H1 (cell line): Measurements from ENCODE around the gene SOBP. TPM values are rescaled to one million over a fixed set of nuclear protein-coding genes. Genes with fewer than 3 reads are reported as not detected.

Source experiments
- CTCF ChIA-PET: fragments of 300-600 bp; sonication (Branson Sonifier 250); formaldehyde crosslinking; loops from one replicate; lab custom pipeline; 2021; ENCODE audit not compliant: partially characterized antibody; lab: Charles Lee
- POLR2A ChIA-PET: fragments of 300-600 bp; sonication (Branson Sonifier 250); formaldehyde crosslinking; loops from one replicate; lab custom pipeline; 2021; ENCODE audit warnings: inconsistent platforms; ENCODE audit not compliant: partially characterized antibody; lab: Charles Lee
- DNase-seq, 2 experiments: peaks; one replicate each; pipeline versions ENCODE4 v3.0.0 to v3.0.0-alpha.2; 2010 to 2022; ENCODE audit warnings: low spot score in 2 of 2, low read depth in 1 of 2, mixed read lengths in 1 of 2
- FAIRE-seq: peaks from 2 replicates; lab custom pipeline; 2011; peaks lifted over from hg19 to GRCh38; lab: Jason Lieb, UNC
- H2AFZ ChIP-seq: 2 replicates; pipeline ENCODE4 v1.8.1; 2012; ENCODE audit warnings: low read length, inconsistent platforms
- H2AK5ac ChIP-seq: 2 replicates; pipeline ENCODE4 v1.6.1; 2013; ENCODE audit warnings: low read depth, low read length
- H2BK120ac ChIP-seq: replicated peaks from 2 replicates; pipeline ENCODE3; 2013; ENCODE audit warnings: low read depth, low read length, inconsistent platforms
- H2BK12ac ChIP-seq: 2 replicates; pipeline ENCODE4 v1.6.1; 2013; ENCODE audit warnings: low read depth, low read length
- H2BK15ac ChIP-seq: 2 replicates; pipeline ENCODE4 v1.6.1; 2013; ENCODE audit warnings: low read length
- H2BK20ac ChIP-seq: 2 replicates; pipeline ENCODE4 v1.6.1; 2013; ENCODE audit warnings: low read length
- H2BK5ac ChIP-seq: 2 replicates; pipeline ENCODE4 v1.6.1; 2013; ENCODE audit warnings: low read depth, low read length
- H3K14ac ChIP-seq: 2 replicates; pipeline ENCODE4 v1.6.1; 2013; ENCODE audit warnings: inconsistent platforms; ENCODE audit not compliant: insufficient read length
- H3K18ac ChIP-seq: 2 replicates; pipeline ENCODE4 v1.6.1; 2013; ENCODE audit warnings: low read length; ENCODE audit errors: extremely low read depth
- H3K23ac ChIP-seq: 2 replicates; pipeline ENCODE4 v1.6.1; 2013; ENCODE audit warnings: inconsistent platforms; ENCODE audit not compliant: insufficient read length
- H3K23me2 ChIP-seq: 2 replicates; pipeline ENCODE4 v1.6.1; 2013; ENCODE audit warnings: low read depth, low read length
- H3K27ac ChIP-seq: 2 replicates; pipeline ENCODE4 v1.6.1; 2011; ENCODE audit warnings: low read depth, low read length, inconsistent platforms
- H3K27me3 ChIP-seq, 4 experiments: replicated peaks in 1 of 4; 1 replicate in 1 of 4; 2 replicates in 3 of 4; pipeline versions ENCODE4 v1.6.1 to v1.8.1; 2011 to 2013; ENCODE audit warnings: low read length in 3 of 4, mild to moderate bottlenecking in 3 of 4, inconsistent platforms in 2 of 4, mixed read lengths in 2 of 4, moderate library complexity in 1 of 4; ENCODE audit not compliant: control insufficient read depth in 3 of 4, insufficient read depth in 3 of 4; ENCODE audit errors: extremely low read depth in 1 of 4
- H3K36me3 ChIP-seq, 4 experiments: 2 replicates each; pipeline versions ENCODE4 v1.6.1 to v1.8.1; 2011 to 2013; ENCODE audit warnings: mild to moderate bottlenecking in 4 of 4, low read length in 3 of 4, moderate library complexity in 2 of 4, control low read depth in 1 of 4, inconsistent platforms in 1 of 4; ENCODE audit not compliant: insufficient read depth in 4 of 4, control insufficient read depth in 2 of 4
- H3K4ac ChIP-seq: replicated peaks from 2 replicates; pipeline ENCODE3; 2013; ENCODE audit warnings: low read length, low read depth, mixed read lengths, inconsistent platforms; ENCODE audit not compliant: insufficient read length
- H3K4me1 ChIP-seq, 4 experiments: replicated peaks in 1 of 4; 1 replicate in 1 of 4; 2 replicates in 3 of 4; pipeline versions ENCODE4 v1.6.1 to v1.8.1; 2011 to 2013; ENCODE audit warnings: low read length in 3 of 4, inconsistent platforms in 2 of 4, mixed read lengths in 1 of 4; ENCODE audit not compliant: insufficient read depth in 4 of 4, control insufficient read depth in 3 of 4
- H3K4me2 ChIP-seq, 2 experiments: 2 replicates each; pipeline versions ENCODE4 v1.6.1 to v1.8.1; 2011 to 2013; ENCODE audit warnings: low read depth in 2 of 2, low read length in 2 of 2, control low read depth in 1 of 2, inconsistent platforms in 1 of 2, mild to moderate bottlenecking in 1 of 2; ENCODE audit not compliant: insufficient read depth in 1 of 2
- H3K4me3 ChIP-seq, 4 experiments: fragments of 200-600, 300-600 bp in 1 of 4; sonication (generic), shearing (Covaris generic), sonication (Bioruptor Twin) in 1 of 4; 2 replicates each; pipeline versions ENCODE4 v1.5.1 to v1.8.1; 2011 to 2016; ENCODE audit warnings: low read length in 4 of 4, low read depth in 3 of 4, control low read depth in 2 of 4, inconsistent platforms in 2 of 4, mild to moderate bottlenecking in 2 of 4, mixed read lengths in 1 of 4, moderate library complexity in 1 of 4; ENCODE audit not compliant: insufficient read depth in 2 of 4; ENCODE audit errors: extremely low read depth in 1 of 4
- H3K56ac ChIP-seq: replicated peaks from 2 replicates; pipeline ENCODE3; 2013; ENCODE audit warnings: low read depth, mild to moderate bottlenecking, mixed read lengths, low read length, inconsistent platforms; ENCODE audit not compliant: insufficient read length
- H3K79me1 ChIP-seq: 2 replicates; pipeline ENCODE4 v1.6.1; 2013; ENCODE audit warnings: low read depth, low read length, control low read depth
- H3K79me2 ChIP-seq, 2 experiments: 2 replicates each; pipeline versions ENCODE4 v1.6.1 to v1.8.1; 2012 to 2013; ENCODE audit warnings: low read length in 2 of 2, mild to moderate bottlenecking in 2 of 2, inconsistent platforms in 1 of 2; ENCODE audit not compliant: insufficient read depth in 2 of 2, control insufficient read depth in 1 of 2
- H3K9ac ChIP-seq, 4 experiments: replicated peaks in 1 of 4; 1 replicate in 1 of 4; 2 replicates in 3 of 4; pipeline versions ENCODE4 v1.6.1 to v1.8.1; 2011 to 2013; ENCODE audit warnings: low read depth in 3 of 4, low read length in 3 of 4, control low read depth in 2 of 4, mild to moderate bottlenecking in 2 of 4, moderate library complexity in 2 of 4, inconsistent platforms in 1 of 4; ENCODE audit errors: extremely low read depth in 1 of 4
- H3K9me3 ChIP-seq, 2 experiments: 2 replicates each; pipeline versions ENCODE4 v1.6.1 to v1.8.1; 2012 to 2013; ENCODE audit warnings: mild to moderate bottlenecking in 2 of 2, moderate library complexity in 2 of 2, control low read depth in 1 of 2, inconsistent platforms in 1 of 2, low read depth in 1 of 2, low read length in 1 of 2, mixed read lengths in 1 of 2; ENCODE audit not compliant: insufficient read depth in 2 of 2
- H4K20me1 ChIP-seq, 2 experiments: replicated peaks in 1 of 2; 2 replicates each; pipeline versions ENCODE3 to v1.8.1; 2011 to 2013; ENCODE audit warnings: inconsistent platforms in 2 of 2, low read length in 2 of 2, mild to moderate bottlenecking in 1 of 2; ENCODE audit not compliant: insufficient read depth in 2 of 2, control insufficient read depth in 1 of 2
- H4K5ac ChIP-seq: 2 replicates; pipeline ENCODE4 v1.6.1; 2013; ENCODE audit warnings: low read length, low read depth, mixed read lengths, inconsistent platforms; ENCODE audit not compliant: insufficient read length
- H4K8ac ChIP-seq: 2 replicates; pipeline ENCODE4 v1.8.0; 2013; ENCODE audit warnings: mild to moderate bottlenecking, moderate library complexity, low read length, inconsistent platforms; ENCODE audit not compliant: insufficient read depth; ENCODE audit errors: extremely low read depth
- H4K91ac ChIP-seq: replicated peaks from 2 replicates; pipeline ENCODE3; 2013; ENCODE audit warnings: low read length, mixed read lengths, inconsistent platforms; ENCODE audit not compliant: insufficient read length
- KDM5A ChIP-seq: fragments of 200-600 bp; IDR thresholded peaks from 2 replicates; pipeline ENCODE4 v1.7.1; 2012; ENCODE audit warnings: mild to moderate bottlenecking, low read length, inconsistent platforms, mixed read lengths
- POLR2AphosphoS5 ChIP-seq: IDR thresholded peaks from 2 replicates; pipeline ENCODE4 v1.6.1; 2011; ENCODE audit warnings: low read depth, low read length
- ZNF274 ChIP-seq: IDR thresholded peaks from 2 replicates; pipeline ENCODE4 v1.7.0; 2012; ENCODE audit warnings: low read length, borderline replicate concordance; ENCODE audit errors: extremely low read depth
- WGBS, 2 experiments: shearing (Covaris generic) in 1 of 2; methylation state at CpG; one replicate each; pipeline versions ENCODE4 v1.1.6 to v1.1.7; 2013 to 2015; ENCODE audit warnings: low lambda C conversion rate in 2 of 2, mixed read lengths in 2 of 2, inconsistent platforms in 1 of 2, low coverage in 1 of 2, missing lambda C conversion rate in 1 of 2; ENCODE audit not compliant: insufficient replicate concordance in 2 of 2, insufficient coverage in 1 of 2, insufficient read length in 1 of 2; ENCODE audit errors: extremely low coverage in 1 of 2, missing lambda C conversion rate in 1 of 2; 5-methylcytosine and 5-hydroxymethylcytosine counted together
- polyA plus RNA-seq, 7 experiments: library from polyadenylated mRNA; depleted of rRNA in 3 of 7; stranded (reverse) in 5 of 7; unstranded in 2 of 7; fragments of >200 nt in 5 of 7; fragments of 200-250 nt in 2 of 7; gene quantifications; 1 replicate in 5 of 7; 2 replicates in 1 of 7; 4 replicates in 1 of 7; pipeline versions ENCODE4 v1.2.1 to v1.2.3, GENCODE V29; 2011 to 2013; ENCODE audit warnings: missing spikeins in 2 of 7, mixed read lengths in 2 of 7
- total RNA-seq: library from RNA; stranded (reverse); fragmentation: NEBNext Ultra II Directional; extraction: Animal tissue kit (Norgen Biotek cat#: 25700); gene quantifications from 2 replicates; pipeline ENCODE4 v1.2.1, GENCODE V29; 2021
- TF ChIP-seq, protein P1 (sequence below), 3 experiments: IDR thresholded peaks; 1 replicate in 2 of 3; 2 replicates in 1 of 3; pipeline versions ENCODE4 v1.5.1 to v1.6.1; 2011; ENCODE audit warnings: low read length in 3 of 3, mild to moderate bottlenecking in 3 of 3, inconsistent platforms in 2 of 3, low read depth in 1 of 3, moderate library complexity in 1 of 3; ENCODE audit not compliant: insufficient read depth in 1 of 3; ENCODE audit errors: control extremely low read depth in 1 of 3

Gene SOBP
- total and polyA plus RNA-seq, 2 of the 8 experiments (the other 6 are each of a cell fraction or from before 2014, with no cell fraction given), result 0.45 to 6.2 TPM

DNA sequence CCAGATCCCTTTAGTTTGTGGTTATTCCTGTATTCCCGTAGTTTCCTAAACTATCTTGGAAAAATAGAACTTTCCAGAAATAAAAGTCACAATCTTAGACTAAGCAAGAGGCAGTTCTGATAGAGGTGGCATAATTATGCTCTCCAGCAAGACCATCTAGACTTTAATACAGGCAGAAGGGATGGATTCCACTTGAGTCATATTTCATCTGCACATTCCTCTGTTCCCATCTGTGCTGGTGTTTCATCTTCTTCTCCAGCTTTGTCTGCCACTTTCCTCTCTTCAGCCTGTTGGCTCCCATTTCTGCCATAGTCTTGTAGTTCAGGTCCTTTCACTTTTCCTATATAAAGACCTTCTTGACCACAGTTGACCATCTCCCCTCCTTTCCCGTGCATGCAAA lies 102.9 kb downstream of the SOBP start:
- Histone ChIP-seq H3K4me2 (no peak overlapping the region), H2BK20ac (no peak overlapping the region), H3K4ac (no peak overlapping the region), H3K4me1 (no peaks in the 10 kb centered on the region; a peak in 1 of 7 replicates), H3K79me1 (no peaks in the 10 kb centered on the region), H4K91ac (no peak overlapping the region), H3K4me3 (no peak overlapping the region), H2BK15ac (no peak overlapping the region), H2AK5ac (no peak overlapping the region), H2BK5ac (no peak overlapping the region), H2AFZ (no peak overlapping the region), H4K5ac (no peak overlapping the region), H3K23ac (no peak overlapping the region), H2BK120ac (no peak overlapping the region), H3K27ac (no peak overlapping the region), H3K36me3 (no peaks in the 10 kb centered on the region), H3K79me2 (no peaks in the 10 kb centered on the region), H3K56ac (no peak overlapping the region), H3K9me3 (no peaks in the 10 kb centered on the region), H4K8ac (no peak overlapping the region), H3K27me3 (no peaks in the 10 kb centered on the region), H4K20me1 (no peaks in the 10 kb centered on the region), H3K14ac (no peak overlapping the region), H3K18ac (no peak overlapping the region), H2BK12ac (no peak overlapping the region), H3K9ac (no peak overlapping the region), H3K23me2 (no peaks in the 10 kb centered on the region)
- FAIRE-seq (no peak), DNase-seq (no peak)
- 87% methylated on average over 2 of the region's 2 CpGs; no CpG with 5 or more reads in 1 of the 2 experiments for WGBS, 2 experiments
- CTCF ChIA-PET, result interaction anchor here (0.9 kb wide), 1 partner anchor 63 kb away, joined by 3 read pairs; no protein-coding TSS in a partner anchor
- TF ChIP-seq KDM5A, result no peak
- TF ChIP-seq, protein P1, sequence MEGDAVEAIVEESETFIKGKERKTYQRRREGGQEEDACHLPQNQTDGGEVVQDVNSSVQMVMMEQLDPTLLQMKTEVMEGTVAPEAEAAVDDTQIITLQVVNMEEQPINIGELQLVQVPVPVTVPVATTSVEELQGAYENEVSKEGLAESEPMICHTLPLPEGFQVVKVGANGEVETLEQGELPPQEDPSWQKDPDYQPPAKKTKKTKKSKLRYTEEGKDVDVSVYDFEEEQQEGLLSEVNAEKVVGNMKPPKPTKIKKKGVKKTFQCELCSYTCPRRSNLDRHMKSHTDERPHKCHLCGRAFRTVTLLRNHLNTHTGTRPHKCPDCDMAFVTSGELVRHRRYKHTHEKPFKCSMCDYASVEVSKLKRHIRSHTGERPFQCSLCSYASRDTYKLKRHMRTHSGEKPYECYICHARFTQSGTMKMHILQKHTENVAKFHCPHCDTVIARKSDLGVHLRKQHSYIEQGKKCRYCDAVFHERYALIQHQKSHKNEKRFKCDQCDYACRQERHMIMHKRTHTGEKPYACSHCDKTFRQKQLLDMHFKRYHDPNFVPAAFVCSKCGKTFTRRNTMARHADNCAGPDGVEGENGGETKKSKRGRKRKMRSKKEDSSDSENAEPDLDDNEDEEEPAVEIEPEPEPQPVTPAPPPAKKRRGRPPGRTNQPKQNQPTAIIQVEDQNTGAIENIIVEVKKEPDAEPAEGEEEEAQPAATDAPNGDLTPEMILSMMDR (IDR thresholded peaks at IDR 0.05; ENCODE audit: control extremely low read depth in 1 of 3, insufficient read depth in 1 of 3, low read depth in 1 of 3, low read length in 3 of 3), result no peak
- no peak for TF ChIP-seq ZNF274
- no peak for TF ChIP-seq POLR2AphosphoS5
- POLR2A ChIA-PET, result no interaction called here
